ENCODE measurements around the gene SPTBN4. TPM values are rescaled to one million over a fixed set of nuclear protein-coding genes. Genes with fewer than 3 reads are reported as not detected.
A peak's percentile ranks its signal among the peaks of the same experiment; 100 is the strongest.
"Not testable (repeated sequence)": the region's sequence is repeated elsewhere in the genome, so short reads cannot be mapped to it uniquely, and the experiment has no call there.

Gene SPTBN4
- total RNA-seq, 2 experiments from 2014 or later: 0.47 TPM; not detected in 1

DNA sequence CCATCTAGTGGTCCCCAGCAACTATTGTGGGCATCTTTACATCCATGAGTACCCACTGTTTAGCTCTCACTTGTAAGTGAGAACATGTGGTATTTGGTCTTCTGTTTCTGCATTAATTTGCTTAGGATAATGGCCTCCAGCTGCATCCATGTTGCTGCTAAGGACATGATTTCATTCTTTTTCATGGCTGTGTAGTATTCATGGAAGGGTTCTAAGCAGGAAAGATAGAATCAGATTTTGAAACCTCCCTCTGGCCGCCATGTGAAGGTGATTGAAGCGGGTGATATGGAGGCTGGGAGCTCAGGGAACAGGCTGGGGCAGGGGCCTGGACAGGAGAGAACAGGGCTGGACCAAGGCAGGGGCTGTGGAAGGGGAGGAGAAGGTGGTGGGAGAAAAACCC, 154.5 kb downstream of the SPTBN4 start:
- no peaks in the 10 kb centered on the region for H3K27me3 Mint-ChIP-seq (ENCODE audit: low read depth)
- H3K9me3 Mint-ChIP-seq (ENCODE audit: insufficient read depth): no peaks in the 10 kb centered on the region
- no peak overlapping the region for H3K27ac Mint-ChIP-seq
- no peak for DNase-seq
- H3K4me3 Mint-ChIP-seq: no peak overlapping the region
- POLR2A ChIA-PET: interaction anchor here (0.6 kb wide), 1 partner anchor 9 kb away, joined by 3 read pairs; no protein-coding TSS in a partner anchor
- peaks cover 15% of the 10 kb centered on the region for H3K4me1 Mint-ChIP-seq (ENCODE audit: low read depth)
- CTCF ChIA-PET: interaction anchor here (1.9 to 4.8 kb wide), 2 partner anchors 13 to 17 kb away, joined by 5 to 60 read pairs; no protein-coding TSS in a partner anchor
- ATAC-seq: no peak
- H3K36me3 Mint-ChIP-seq (ENCODE audit: low read depth): peaks cover 18% of the 10 kb centered on the region

DNA sequence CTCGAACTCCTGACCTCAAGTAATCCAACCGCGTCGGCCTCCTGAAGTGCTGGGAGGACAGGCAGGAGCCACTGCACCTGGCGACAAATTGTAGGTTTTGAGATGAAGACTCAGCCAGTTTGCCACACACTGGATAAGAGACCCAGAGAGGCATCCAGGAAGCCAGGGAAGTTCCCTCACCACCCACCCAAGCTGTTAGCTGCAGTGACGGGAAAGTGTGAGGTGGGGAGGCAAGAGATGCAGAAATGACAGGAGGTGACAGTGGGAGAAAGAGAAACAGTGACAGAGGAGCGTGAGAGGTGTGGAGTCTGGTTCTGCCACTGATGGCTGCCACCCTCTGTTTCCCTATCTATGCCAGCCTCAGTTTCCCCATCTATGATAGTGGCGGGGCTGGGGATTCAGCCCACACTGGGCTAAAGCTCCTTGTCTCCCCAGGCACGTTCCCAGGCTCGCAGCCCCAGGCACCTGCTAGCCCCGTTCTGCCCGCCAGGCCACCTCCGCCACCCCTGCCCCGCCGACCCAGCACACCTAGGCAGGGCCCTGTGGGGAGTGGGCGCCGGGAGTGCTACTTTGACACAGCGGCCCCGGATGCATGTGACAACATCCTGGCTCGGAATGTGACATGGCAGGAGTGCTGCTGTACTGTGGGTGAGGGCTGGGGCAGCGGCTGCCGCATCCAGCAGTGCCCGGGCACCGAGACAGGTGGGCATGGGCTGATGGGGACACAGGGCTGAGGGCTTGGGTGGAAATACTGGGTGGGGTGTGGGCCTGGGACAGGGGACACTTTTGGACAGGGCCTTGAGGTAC, 155.4 kb downstream of the SPTBN4 start:
- CTCF ChIA-PET: interaction anchor here (3.2 to 4.8 kb wide), 2 partner anchors 12 kb away, joined by 22 to 60 read pairs; no protein-coding TSS in a partner anchor
- no peaks in the 10 kb centered on the region for H3K27me3 Mint-ChIP-seq (ENCODE audit: low read depth)
- ATAC-seq (no peak), DNase-seq (no peak)
- POLR2A ChIA-PET: no interaction called here
- H3K27ac Mint-ChIP-seq: no peak overlapping the region
- peaks cover 18% of the 10 kb centered on the region for H3K36me3 Mint-ChIP-seq (ENCODE audit: low read depth)
- H3K4me3 Mint-ChIP-seq: no peak overlapping the region
- no peaks in the 10 kb centered on the region for H3K9me3 Mint-ChIP-seq (ENCODE audit: insufficient read depth)
- peaks cover 16% of the 10 kb centered on the region for H3K4me1 Mint-ChIP-seq (ENCODE audit: low read depth)

DNA sequence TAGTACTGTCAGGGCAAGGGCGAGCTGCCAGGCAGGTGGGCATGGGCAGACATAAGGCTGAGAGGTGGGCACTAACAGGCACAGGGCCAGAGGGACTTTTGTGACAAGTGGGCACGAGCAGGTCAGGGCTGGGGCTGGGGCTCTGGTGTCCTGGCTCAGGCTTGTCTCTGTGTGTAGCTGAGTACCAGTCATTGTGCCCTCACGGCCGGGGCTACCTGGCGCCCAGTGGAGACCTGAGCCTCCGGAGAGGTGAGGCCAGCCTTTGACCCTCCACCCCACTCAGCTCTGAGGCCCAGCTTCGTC, 155.9 kb downstream of the SPTBN4 start:
- ATAC-seq (no peak), DNase-seq (no peak)
- ChIA-PET POLR2A (no interaction called here), CTCF (interaction anchor here (3.2 kb wide), 1 partner anchor 11 kb away, joined by 22 read pairs; no protein-coding TSS in a partner anchor)
- Mint-ChIP-seq H3K36me3 (ENCODE audit: low read depth) (peaks cover 18% of the 10 kb centered on the region), H3K27ac (no peak overlapping the region), H3K9me3 (ENCODE audit: insufficient read depth) (no peaks in the 10 kb centered on the region), H3K27me3 (ENCODE audit: low read depth) (no peaks in the 10 kb centered on the region), H3K4me1 (ENCODE audit: low read depth) (peaks cover 16% of the 10 kb centered on the region), H3K4me3 (no peak overlapping the region)

DNA sequence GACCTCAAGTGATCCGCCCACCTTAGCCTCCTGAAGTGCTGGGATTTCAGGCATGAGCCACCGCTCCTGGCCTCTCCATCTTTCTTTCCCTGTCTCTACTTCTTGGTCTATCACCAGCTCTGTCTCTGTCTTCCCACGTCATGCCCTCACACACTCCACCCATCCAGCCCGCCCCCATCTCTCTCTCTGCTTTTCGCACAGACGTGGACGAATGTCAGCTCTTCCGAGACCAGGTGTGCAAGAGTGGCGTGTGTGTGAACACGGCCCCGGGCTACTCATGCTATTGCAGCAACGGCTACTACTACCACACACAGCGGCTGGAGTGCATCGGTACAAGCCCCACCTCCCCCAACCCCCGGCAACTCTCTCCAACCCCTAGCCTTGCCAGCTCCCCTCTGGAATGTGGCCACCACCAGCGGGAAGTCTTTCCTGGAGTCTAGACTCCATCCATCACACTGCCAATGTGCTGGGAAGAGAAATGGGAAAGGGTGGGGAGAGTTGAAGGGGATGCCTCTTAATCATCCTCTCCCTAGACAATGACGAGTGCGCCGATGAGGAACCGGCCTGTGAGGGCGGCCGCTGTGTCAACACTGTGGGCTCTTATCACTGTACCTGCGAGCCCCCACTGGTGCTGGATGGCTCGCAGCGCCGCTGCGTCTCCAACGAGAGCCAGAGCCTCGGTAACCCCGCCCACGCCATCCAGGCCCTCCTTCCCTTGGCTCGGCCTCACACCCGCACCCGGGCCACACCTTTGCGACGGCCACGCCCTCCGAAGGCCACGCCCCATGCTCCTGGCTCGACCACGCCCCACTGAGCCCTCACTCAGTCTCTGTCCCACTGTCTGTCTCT, 156.8 kb downstream of the SPTBN4 start:
- Mint-ChIP-seq H3K4me1 (ENCODE audit: low read depth) (peaks cover 16% of the 10 kb centered on the region), H3K27me3 (ENCODE audit: low read depth) (no peaks in the 10 kb centered on the region), H3K4me3 (no peak overlapping the region), H3K27ac (no peak overlapping the region), H3K9me3 (ENCODE audit: insufficient read depth) (no peaks in the 10 kb centered on the region), H3K36me3 (ENCODE audit: low read depth) (peaks cover 18% of the 10 kb centered on the region)
- ChIA-PET POLR2A (interaction anchor here (0.6 kb wide), 1 partner anchor 175 kb away, joined by 3 read pairs; the partner anchor contains the start of gene EGLN2), CTCF (interaction anchor here (1.4 to 3.2 kb wide), 2 partner anchors 11 to 92 kb away, joined by 3 to 22 read pairs; no protein-coding TSS in a partner anchor)
- peak; percentile 35 for ATAC-seq
- DNase-seq: no peak

DNA sequence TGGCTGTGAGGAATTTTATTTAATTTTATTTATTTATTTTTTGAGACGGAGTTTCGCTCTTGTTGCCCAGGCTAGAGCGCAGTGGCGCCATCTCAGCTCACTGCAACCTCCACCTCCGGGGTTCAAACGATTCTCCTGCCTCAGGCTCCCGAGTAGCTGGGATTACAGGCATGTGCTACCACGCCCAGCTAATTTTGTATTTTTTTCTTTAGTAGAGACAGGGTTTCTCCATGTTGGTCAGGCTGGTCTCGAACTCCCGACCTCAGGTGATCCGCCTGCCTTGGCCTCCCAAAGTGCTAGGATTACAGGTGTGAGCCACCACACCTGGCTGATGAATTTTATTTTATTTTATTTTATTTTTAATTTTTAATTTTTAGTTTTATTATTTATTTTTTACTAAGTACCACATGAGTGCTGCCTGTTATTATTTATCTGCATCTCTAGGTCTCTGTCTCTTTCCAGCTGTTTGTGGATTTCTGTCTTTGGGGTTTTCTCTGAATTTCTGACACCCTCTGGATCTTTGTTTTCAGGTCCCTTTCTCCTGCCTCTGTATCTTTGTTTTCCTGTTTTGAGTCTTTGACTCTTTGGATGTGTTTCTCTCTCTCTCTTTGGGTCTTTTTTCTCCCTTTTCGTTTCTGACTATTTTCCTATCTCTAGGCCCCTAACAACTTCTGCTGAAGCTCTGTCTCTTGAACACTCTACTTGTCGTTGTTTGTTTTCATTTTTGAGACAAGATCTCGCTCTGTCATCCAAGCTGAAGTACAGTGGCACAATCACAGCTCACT, 157.8 kb downstream of the SPTBN4 start:
- Mint-ChIP-seq H3K4me1 (ENCODE audit: low read depth) (peaks cover 16% of the 10 kb centered on the region), H3K36me3 (ENCODE audit: low read depth) (peaks cover 18% of the 10 kb centered on the region), H3K27ac (peak overlapping the region; percentile 35)
- H3K9me3 Mint-ChIP-seq (ENCODE audit: insufficient read depth); ATAC-seq; H3K27me3 Mint-ChIP-seq (ENCODE audit: low read depth); POLR2A ChIA-PET; DNase-seq; H3K4me3 Mint-ChIP-seq: not testable (repeated sequence)
- CTCF ChIA-PET: interaction anchor here (1.4 to 3.2 kb wide), 2 partner anchors 10 to 93 kb away, joined by 3 to 22 read pairs; no protein-coding TSS in a partner anchor

DNA sequence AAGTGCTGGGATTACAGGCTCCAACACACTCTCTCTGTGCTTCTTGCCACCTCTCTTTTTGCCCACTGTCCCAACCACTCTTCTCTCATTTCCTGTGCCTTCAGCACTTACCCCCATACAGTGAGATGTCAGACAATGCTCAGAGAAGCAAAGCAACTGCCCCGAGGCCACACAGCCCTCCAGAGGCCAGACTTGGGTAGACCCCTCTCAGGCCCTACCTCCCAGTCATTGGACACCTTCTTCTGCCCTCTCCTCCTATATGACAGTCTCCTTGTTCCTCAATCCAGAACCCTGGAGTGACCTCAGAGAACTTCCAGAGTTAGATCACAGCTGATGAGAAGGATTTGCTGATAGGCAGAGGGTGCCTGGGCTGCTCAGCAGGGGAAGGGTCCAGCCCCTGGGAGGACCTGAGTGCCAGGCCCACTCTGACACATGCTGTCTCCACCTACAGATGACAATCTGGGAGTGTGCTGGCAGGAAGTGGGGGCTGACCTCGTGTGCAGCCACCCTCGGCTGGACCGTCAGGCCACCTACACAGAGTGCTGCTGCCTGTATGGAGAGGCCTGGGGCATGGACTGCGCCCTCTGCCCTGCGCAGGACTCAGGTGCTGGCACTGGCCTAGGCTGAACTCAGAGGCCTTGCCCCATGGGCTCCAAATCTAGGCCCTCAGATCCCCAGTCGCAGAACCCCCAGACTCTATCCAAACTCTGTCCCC, 158.8 kb downstream of the SPTBN4 start:
- ChIA-PET POLR2A (no interaction called here), CTCF (interaction anchor here (3.2 kb wide), 1 partner anchor 9 kb away, joined by 22 read pairs; no protein-coding TSS in a partner anchor)
- Mint-ChIP-seq H3K36me3 (ENCODE audit: low read depth) (peaks cover 18% of the 10 kb centered on the region), H3K4me1 (ENCODE audit: low read depth) (peaks cover 18% of the 10 kb centered on the region), H3K27ac (peak overlapping the region; percentile 56), H3K27me3 (ENCODE audit: low read depth) (no peaks in the 10 kb centered on the region), H3K9me3 (ENCODE audit: insufficient read depth) (no peaks in the 10 kb centered on the region), H3K4me3 (no peak overlapping the region)
- no peak for ATAC-seq
- no peak for DNase-seq

Other genes with a start within 250 kb of the SPTBN4 start
- not detected for gene TTC9B, start 248.6 kb upstream of the SPTBN4 start, total RNA-seq
- under 1 TPM; 0.39 to 0.68 TPM for gene CCNP, start 240.3 kb upstream of the SPTBN4 start, total RNA-seq
- gene AKT2, start 181.7 kb upstream of the SPTBN4 start, total RNA-seq: 100 to 1,000 TPM; 137 to 139 TPM
- gene C19orf47, start 118.6 kb upstream of the SPTBN4 start, total RNA-seq: 10 to 100 TPM; 27.7 to 28.3 TPM
- gene PLD3, start 118.3 kb upstream of the SPTBN4 start, total RNA-seq: 10 to 100 TPM; 65.1 to 70.0 TPM
- under 1 TPM in 1 of 2 experiments, not detected in 1; 0.10 TPM for gene HIPK4, start 76.8 kb upstream of the SPTBN4 start, total RNA-seq
- 1 to 10 TPM in 1 of 2 experiments, under 1 TPM in 1; 0.84 to 1.1 TPM for gene PRX, start 53.6 kb upstream of the SPTBN4 start, total RNA-seq
- gene SERTAD1, start 41.0 kb upstream of the SPTBN4 start, total RNA-seq: 10 to 100 TPM in 1 of 2 experiments, 1 to 10 TPM in 1; 9.3 to 10.1 TPM
- gene SERTAD3, start 22.7 kb upstream of the SPTBN4 start, total RNA-seq: 10 to 100 TPM; 10.0 to 11.9 TPM
- gene BLVRB, start 1.3 kb upstream of the SPTBN4 start, total RNA-seq: 10 to 100 TPM; 15.1 to 16.5 TPM
- gene SHKBP1, start 109.9 kb downstream of the SPTBN4 start, total RNA-seq: 100 to 1,000 TPM; 116 to 124 TPM
- gene LTBP4, start 134.4 kb downstream of the SPTBN4 start, total RNA-seq: 10 to 100 TPM; 54.3 to 54.7 TPM
- 1 to 10 TPM; 5.1 to 6.0 TPM for gene NUMBL, start 223.7 kb downstream of the SPTBN4 start, total RNA-seq
- 10 to 100 TPM; 21.5 to 27.2 TPM for gene COQ8B, start 249.9 kb downstream of the SPTBN4 start, total RNA-seq